Activated CD4-positive, CD25-positive, alpha-beta regulatory T cell treated with anti-CD3 and anti-CD28 coated beads, Interleukin-2, amount 50 U/mL, for 72 hours (primary cell): ENCODE data around the gene BARX1.
"Not testable (repeated sequence)": the region's sequence is repeated elsewhere in the genome, so short reads cannot be mapped to it uniquely, and the experiment has no call there.

Source experiments
- DNase-seq: peaks from one replicate; pipeline ENCODE4 v3.0.0; 2021

BARX1 gene

DNA sequence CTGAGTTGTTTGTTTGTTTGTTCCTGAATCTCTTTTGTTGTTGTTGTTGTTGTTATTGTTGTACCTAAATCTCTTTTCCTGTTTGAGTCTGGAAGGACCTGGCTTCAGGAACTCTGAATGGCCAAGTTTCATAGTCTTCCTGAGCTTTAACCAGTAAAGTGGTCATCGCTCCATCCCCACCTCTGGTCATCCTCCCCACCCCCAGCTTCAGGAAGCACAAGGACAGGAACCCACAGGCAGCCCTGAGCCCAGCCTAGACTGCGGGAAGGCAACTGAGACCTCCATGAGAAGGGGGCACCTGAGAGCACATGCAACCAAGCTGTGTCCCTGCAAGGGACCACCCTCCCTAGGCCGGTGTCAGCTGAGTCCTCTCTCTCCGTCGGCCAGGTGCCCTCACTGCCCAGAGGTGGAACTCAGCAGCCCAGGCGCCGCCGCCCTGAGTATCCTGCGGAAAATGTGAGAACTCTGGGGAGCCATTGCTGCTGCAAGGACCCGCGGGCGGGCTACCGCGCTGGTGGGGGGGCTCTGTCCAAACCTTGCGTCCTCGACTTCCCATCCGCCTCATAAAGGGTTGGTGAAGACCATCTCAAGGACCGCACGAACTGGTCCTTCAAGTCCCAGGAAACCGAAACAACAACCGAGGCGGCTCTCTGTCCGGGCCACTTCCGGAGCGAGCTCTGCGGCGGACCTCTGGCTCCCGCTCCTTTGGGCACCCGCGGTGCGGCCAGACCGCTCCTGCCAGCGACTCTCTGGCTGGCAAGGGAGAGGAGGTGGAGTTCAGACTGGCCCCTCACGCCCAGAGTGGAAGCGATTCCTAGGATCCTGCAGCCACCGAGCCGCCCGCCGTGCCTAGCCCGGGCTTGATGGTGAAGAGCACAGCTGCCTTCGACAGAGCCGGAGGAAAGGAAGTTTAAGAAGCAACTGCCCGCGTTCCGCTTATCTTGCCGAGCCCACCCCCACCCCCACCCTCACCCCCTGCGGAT is 4.2 kb downstream of the BARX1 start:
- DNase-seq, result no peak

DNA sequence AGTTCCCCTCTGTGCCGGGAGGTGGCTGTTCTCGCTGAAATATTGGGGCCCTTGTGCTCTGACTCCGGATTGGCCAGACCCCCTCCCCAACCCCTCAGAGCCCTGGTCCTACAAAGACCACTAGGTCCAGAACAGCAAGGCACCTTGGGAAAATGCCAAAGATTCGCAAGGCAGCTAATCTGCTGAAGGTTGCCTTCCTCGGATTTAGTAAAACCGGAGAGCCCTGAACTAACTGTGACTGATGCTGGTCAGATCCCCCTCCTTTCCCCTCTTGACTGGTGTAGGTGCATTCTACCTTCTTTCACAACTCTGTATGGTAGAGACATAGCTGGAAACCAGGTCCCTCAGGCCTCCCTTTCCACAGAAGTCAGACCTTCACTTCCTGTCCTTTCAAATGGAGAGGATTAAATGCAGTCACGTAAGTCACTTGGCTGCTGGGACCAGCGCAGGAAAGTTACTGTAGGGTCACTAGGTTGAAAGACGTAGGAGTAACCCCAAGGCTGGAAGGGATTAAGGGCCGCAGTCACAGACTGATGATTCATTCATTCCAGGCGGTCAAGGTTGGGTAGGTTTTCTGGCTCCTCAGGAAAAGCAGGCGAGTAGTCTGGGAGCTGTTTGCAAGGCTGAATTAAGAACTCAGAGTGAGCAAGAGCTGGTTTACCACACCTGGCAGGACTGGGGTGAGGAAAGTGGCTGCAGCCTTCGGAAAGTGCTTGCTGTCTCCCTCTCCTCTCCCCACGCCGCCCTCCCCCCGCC is 5.3 kb downstream of the BARX1 start:
- DNase-seq, result no peak

DNA sequence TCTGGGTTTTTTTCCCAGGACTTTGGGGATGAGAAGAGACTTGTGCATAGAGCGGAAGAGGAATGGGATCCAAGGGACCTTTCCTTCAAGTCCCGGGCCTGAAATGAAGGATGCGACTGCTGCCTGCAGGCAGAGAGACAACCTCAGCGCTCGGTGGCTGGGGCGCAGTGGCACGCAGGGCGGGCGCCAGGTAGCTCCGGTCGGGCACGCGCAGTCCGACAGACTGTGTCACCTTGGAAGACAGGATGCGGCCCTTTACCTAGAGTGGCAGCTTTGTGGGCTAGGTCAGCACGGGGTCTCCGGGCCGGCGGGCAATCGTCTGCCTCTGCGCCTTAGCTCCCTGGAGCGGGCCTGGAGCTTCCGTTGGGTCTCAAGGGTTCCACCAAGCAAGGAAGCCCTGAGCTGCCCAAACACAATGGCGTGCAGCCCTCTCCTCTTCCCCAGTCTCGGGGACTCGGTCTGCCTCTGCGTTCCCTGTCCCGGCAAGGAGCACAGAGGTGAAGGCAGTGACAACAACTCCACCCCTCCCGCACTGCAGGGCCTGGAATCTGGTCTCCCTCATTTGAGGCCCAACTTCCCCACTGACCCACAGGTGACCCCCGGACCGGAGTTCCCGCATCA is 6.0 kb downstream of the BARX1 start:
- no peak for DNase-seq

GRCh38 chr9:93948441-93949072 is 6.6 kb downstream of the BARX1 start:
- no peak for DNase-seq

- DNase-seq, result no peak
Observed at GRCh38 chr9:93947409-93948070, 7.6 kb downstream of the BARX1 start.

DNA sequence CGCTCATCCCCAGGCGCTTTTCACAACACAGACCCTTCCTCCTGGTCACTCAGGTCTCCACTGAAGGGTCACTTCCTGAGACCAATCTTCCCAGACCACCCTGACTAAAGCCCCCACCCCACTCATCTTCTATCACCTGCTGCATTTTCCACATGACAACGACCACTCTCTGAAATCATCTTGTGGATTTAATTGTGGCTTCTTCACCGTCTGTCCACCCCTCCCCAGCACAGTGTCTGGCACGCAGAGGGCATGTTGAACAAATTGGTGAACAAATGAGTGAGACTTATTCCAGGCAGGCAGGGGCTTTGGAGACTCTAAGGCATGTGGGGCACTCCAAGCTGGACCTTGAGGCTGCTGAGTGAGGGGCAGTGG is 8.8 kb downstream of the BARX1 start:
- no peak for DNase-seq

GRCh38 chr9:93945400-93946337 is 9.5 kb downstream of the BARX1 start:
- DNase-seq, result no peak

DNA sequence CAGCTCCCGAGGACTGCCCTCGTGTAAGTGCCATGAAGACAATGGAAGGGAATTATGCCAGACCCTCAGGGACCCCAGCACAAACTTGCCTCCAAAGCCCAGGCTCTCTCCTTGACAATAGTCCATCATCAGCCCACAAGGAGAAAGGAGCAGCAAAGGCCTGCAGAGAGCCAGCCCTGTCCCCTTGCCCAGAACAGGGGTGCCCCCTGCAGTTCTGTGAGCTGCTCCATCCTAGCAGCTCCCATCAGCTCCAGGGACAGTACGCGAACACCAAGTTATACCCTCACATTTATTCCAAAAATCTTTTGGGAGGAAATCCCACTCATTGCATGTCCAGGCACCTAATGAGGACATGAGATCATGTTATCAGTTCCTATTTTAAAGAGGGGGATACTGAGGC is 11.1 kb downstream of the BARX1 start:
- DNase-seq, result no peak

- DNase-seq, result no peak
Observed at GRCh38 chr9:93942161-93942560, 13.0 kb downstream of the BARX1 start.

DNA sequence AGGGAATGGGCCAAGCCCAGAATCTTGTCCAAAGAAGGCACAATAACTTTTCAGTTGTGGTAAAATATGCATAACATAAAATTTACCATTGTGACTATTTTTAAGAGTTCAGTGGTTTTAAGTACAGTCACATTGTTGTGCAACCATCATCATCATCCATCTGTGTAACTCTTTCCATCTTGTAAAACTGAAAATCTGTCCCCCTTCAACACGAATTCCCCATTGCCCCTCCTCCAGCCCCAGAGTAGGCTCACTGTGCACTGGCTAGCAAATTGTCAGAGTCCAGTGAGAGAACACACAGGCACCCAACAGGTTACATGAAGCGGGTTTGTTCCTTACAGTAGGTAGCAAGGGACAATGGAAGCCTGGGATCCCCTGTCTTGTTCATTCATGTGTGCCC is 13.7 kb downstream of the BARX1 start:
- no peak for DNase-seq

DNA sequence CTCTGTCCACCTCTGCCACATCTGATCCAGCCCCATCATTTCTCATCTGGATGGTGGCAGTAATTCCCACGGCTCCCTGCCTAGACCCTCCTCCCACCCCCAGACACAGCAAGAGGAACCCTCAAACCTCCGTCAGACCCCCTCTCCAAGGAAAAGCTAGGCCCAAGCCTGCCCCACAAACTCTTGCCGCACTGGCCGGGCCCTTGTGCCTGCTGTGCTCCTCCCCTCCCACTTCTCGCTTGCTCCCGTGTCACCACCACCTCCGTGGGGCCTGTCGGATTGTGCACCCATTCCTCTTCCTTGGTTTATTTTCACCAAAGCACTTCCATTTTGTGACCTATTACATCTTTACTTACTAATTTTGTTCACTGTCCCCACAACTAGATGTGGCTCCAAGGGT is 14.2 kb downstream of the BARX1 start:
- DNase-seq, result no peak

DNA sequence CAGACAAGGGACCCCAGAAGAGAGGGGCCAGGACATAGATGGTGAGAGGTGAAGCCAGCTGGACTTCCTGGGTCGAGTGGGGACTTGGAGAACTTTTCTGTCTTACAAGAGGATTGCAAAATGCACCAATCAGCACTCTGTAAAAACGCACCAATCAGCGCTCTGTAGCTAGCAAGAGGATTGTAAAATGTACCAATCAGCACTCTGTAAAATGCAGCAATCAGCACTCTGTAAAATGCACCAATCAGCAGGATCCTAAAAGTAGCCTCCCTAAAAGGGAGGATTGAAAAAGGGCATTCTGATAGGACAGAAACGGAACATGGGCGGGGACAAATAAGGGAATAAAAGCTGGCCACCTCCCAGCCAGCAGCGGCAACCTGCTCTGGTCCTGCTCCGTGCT is 15.6 kb downstream of the BARX1 start:
- DNase-seq, result not testable (repeated sequence)

DNA sequence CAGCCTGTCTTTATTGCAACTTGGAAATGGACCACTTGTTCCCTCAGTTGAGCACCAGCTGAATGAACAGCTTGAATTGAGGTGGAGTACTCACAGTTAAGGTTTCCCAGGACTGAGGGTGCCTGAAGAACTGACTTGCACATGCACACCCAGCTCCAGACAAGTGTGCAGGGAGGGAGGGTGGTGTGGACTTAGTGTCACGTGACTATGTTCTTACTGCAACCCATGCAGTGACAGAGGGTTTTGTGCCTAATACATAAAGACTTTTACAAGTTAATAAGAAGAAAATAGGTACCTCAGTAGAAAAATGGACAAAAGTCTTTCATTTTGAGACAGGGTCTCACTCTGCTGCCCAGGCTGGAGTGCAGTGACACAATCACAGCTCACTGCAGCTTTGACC is 18.0 kb downstream of the BARX1 start:
- no peak for DNase-seq

- DNase-seq, result no peak
Observed at GRCh38 chr9:93931905-93932304, 23.2 kb downstream of the BARX1 start.

DNA sequence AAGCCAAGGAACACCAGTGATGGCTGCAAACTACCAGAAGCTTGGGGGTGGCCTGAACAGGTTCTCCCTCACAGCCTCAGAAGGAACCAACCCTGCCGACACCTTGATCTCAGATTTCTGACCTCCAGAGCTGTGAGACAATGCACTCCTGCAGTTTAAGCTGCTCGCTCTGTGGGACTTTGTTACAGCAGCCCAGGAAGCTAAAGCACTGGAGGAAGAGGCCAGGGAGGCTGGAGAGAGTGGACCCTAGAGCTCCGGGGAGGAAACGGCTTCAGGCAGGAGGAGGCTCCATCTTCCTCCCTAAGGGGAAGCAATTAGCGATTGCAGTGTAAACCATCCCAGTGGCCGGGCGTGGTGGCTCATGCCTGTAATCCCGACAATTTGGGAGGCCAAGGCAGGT is 25.1 kb downstream of the BARX1 start:
- DNase-seq, result no peak

GRCh38 chr9:93929231-93929630 is 25.9 kb downstream of the BARX1 start:
- no peak for DNase-seq

- no peak for DNase-seq
Observed at GRCh38 chr9:93922535-93922934, 32.6 kb downstream of the BARX1 start.

GRCh38 chr9:93920131-93920800 is 34.9 kb downstream of the BARX1 start:
- no peak for DNase-seq

DNA sequence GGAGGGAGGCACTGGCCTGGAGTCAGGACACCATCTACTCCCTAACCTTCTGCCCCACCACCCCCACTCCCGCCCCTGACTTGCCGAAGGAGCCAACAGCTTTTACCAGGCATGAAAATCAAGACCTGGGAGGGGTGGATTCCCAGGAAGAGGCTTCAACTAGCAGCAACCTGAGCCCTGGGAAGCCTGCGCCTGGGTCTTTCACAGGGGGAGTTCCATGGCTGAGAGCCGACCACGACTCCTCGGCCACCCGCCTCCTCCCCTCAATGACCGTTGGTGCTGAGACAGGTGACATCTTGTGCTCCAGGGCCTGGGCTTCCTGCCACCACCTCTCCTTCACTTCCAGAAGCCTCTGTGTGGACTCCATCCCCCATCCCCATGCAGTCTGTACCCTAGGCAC is 37.1 kb downstream of the BARX1 start:
- DNase-seq, result no peak

- no peak for DNase-seq
Observed at GRCh38 chr9:93917121-93917853, 37.9 kb downstream of the BARX1 start.
